Nephron (organoid): ENCODE results near the gene AMPH.

Experiments
- H3K27ac Mint-ChIP-seq, 3 experiments: 2 replicates each; pipeline ENCODE4 v1.8.0; 2020; ENCODE audit warnings: mixed read lengths in 3 of 3, mild to moderate bottlenecking in 2 of 3, moderate library complexity in 1 of 3
- H3K27me3 Mint-ChIP-seq: 2 replicates; pipeline ENCODE4 v1.8.0; 2021; ENCODE audit warnings: low read depth, mild to moderate bottlenecking, moderate library complexity, mixed read lengths
- H3K36me3 Mint-ChIP-seq: 2 replicates; pipeline ENCODE4 v1.8.0; 2020; ENCODE audit warnings: low read depth, mixed read lengths
- H3K4me1 Mint-ChIP-seq: 2 replicates; pipeline ENCODE4 v1.8.0; 2020; ENCODE audit warnings: mixed read lengths
- H3K4me3 Mint-ChIP-seq, 3 experiments: 2 replicates each; pipeline ENCODE4 v1.8.0; 2020; ENCODE audit warnings: mild to moderate bottlenecking in 3 of 3, mixed read lengths in 3 of 3, moderate library complexity in 2 of 3
- H3K9me3 Mint-ChIP-seq: 2 replicates; pipeline ENCODE4 v1.8.0; 2020; ENCODE audit warnings: mixed read lengths
- CTCF ChIP-seq, 3 experiments: fragments of 200-600 bp; sonication (generic); IDR thresholded peaks; one replicate each; pipeline ENCODE4 v1.5.0; 2021; ENCODE audit warnings: antibody characterized with exemption in 3 of 3; ENCODE audit not compliant: unreplicated experiment in 3 of 3

The AMPH gene

GRCh38 chr7:38546763-38547162 is 84.4 kb downstream of the AMPH start:
- no peaks in the 10 kb centered on the region for H3K36me3 Mint-ChIP-seq
- no peaks in the 10 kb centered on the region for H3K9me3 Mint-ChIP-seq
- H3K27me3 Mint-ChIP-seq = no peaks in the 10 kb centered on the region
- no peak overlapping the region for H3K4me3 Mint-ChIP-seq
- peaks cover 6% of the 10 kb centered on the region for H3K4me1 Mint-ChIP-seq
- H3K27ac Mint-ChIP-seq = no peak overlapping the region
- no peak for TF ChIP-seq CTCF (IDR thresholded peaks at IDR 0.05; ENCODE audit: unreplicated experiment in 3 of 3)

GRCh38 chr7:38545977-38546376 is 85.2 kb downstream of the AMPH start:
- peaks cover under 1% of the 10 kb centered on the region for H3K4me1 Mint-ChIP-seq
- H3K27me3 Mint-ChIP-seq = no peaks in the 10 kb centered on the region
- no peak overlapping the region for H3K27ac Mint-ChIP-seq
- no peaks in the 10 kb centered on the region for H3K9me3 Mint-ChIP-seq
- H3K36me3 Mint-ChIP-seq = no peaks in the 10 kb centered on the region
- TF ChIP-seq CTCF (IDR thresholded peaks at IDR 0.05; ENCODE audit: unreplicated experiment in 3 of 3) = no peak
- H3K4me3 Mint-ChIP-seq = no peak overlapping the region

- H3K4me3 Mint-ChIP-seq = no peak overlapping the region
- H3K9me3 Mint-ChIP-seq = no peaks in the 10 kb centered on the region
- H3K36me3 Mint-ChIP-seq = no peaks in the 10 kb centered on the region
- no peaks in the 10 kb centered on the region for H3K4me1 Mint-ChIP-seq
- TF ChIP-seq CTCF (IDR thresholded peaks at IDR 0.05; ENCODE audit: unreplicated experiment in 3 of 3) = no peak
- H3K27ac Mint-ChIP-seq = no peak overlapping the region
- no peaks in the 10 kb centered on the region for H3K27me3 Mint-ChIP-seq
Measured at GRCh38 chr7:38542156-38542555, 89.0 kb downstream of the AMPH start.

- Mint-ChIP-seq H3K27me3 (no peaks in the 10 kb centered on the region), H3K36me3 (no peaks in the 10 kb centered on the region), H3K4me3 (no peak overlapping the region), H3K27ac (no peak overlapping the region), H3K4me1 (no peaks in the 10 kb centered on the region), H3K9me3 (no peaks in the 10 kb centered on the region)
- TF ChIP-seq CTCF (IDR thresholded peaks at IDR 0.05; ENCODE audit: unreplicated experiment in 3 of 3) = no peak
Measured at GRCh38 chr7:38541440-38541839, 89.7 kb downstream of the AMPH start.

- TF ChIP-seq CTCF (IDR thresholded peaks at IDR 0.05; ENCODE audit: unreplicated experiment in 3 of 3) = no peak
- Mint-ChIP-seq H3K4me1 (no peaks in the 10 kb centered on the region), H3K36me3 (no peaks in the 10 kb centered on the region), H3K27ac (no peak overlapping the region), H3K9me3 (no peaks in the 10 kb centered on the region), H3K4me3 (no peak overlapping the region), H3K27me3 (no peaks in the 10 kb centered on the region)
Measured at GRCh38 chr7:38539477-38540081, 91.6 kb downstream of the AMPH start.

GRCh38 chr7:38535073-38535472 is 96.1 kb downstream of the AMPH start:
- TF ChIP-seq CTCF (IDR thresholded peaks at IDR 0.05; ENCODE audit: unreplicated experiment in 3 of 3) = no peak
- H3K36me3 Mint-ChIP-seq = no peaks in the 10 kb centered on the region
- no peaks in the 10 kb centered on the region for H3K27me3 Mint-ChIP-seq
- H3K9me3 Mint-ChIP-seq = no peaks in the 10 kb centered on the region
- H3K4me1 Mint-ChIP-seq = no peaks in the 10 kb centered on the region
- no peak overlapping the region for H3K27ac Mint-ChIP-seq
- H3K4me3 Mint-ChIP-seq = no peak overlapping the region
